WTC11 (cell line): ENCODE results near the gene GRIA4. TPM values are rescaled to one million over a fixed set of nuclear protein-coding genes. Genes with fewer than 3 reads are reported as not detected.

Experiments
- ATAC-seq: fragments of 200-7000 bp; cut with Tn5 transposase; 2 replicates; pipeline ENCODE4 v1.10.0; 2021; ENCODE audit warnings: mild to moderate bottlenecking, moderate library complexity
- CTCF ChIA-PET: fragments of 300-600 bp; sonication (Branson Sonifier 250); formaldehyde crosslinking; loops from one replicate; lab custom pipeline; 2021; ENCODE audit warnings: antibody characterized with exemption; lab: Charles Lee
- POLR2A ChIA-PET: fragments of 350-600 bp; sonication (Branson Sonifier 250); formaldehyde crosslinking; loops from one replicate; lab custom pipeline; 2021; ENCODE audit warnings: antibody characterized with exemption; lab: Charles Lee
- DNase-seq: peaks from one replicate; pipeline ENCODE4 v3.0.0; 2021; ENCODE audit warnings: low spot score
- H3K27ac Mint-ChIP-seq: 2 replicates; pipeline ENCODE4 v1.8.0; 2021; ENCODE audit warnings: mixed read lengths
- H3K27me3 Mint-ChIP-seq: 2 replicates; pipeline ENCODE4 v1.8.0; 2021; ENCODE audit warnings: low read depth, mild to moderate bottlenecking, moderate library complexity, mixed read lengths
- H3K36me3 Mint-ChIP-seq: 2 replicates; pipeline ENCODE4 v1.8.0; 2021; ENCODE audit warnings: mixed read lengths
- H3K4me1 Mint-ChIP-seq: 2 replicates; pipeline ENCODE4 v1.8.0; 2022; ENCODE audit warnings: mixed read lengths
- H3K4me3 Mint-ChIP-seq: 2 replicates; pipeline ENCODE4 v1.8.0; 2021; ENCODE audit warnings: mild to moderate bottlenecking, moderate library complexity, mixed read lengths
- H3K9me3 Mint-ChIP-seq: 2 replicates; pipeline ENCODE4 v1.8.0; 2021; ENCODE audit warnings: mixed read lengths
- AFF4 ChIP-seq: sonication (generic); formaldehyde crosslinking; IDR thresholded peaks from 2 replicates; pipeline ENCODE4 v1.8.1; 2023; ENCODE audit warnings: mild to moderate bottlenecking, missing genetic modification reagents, borderline replicate concordance
- AR ChIP-seq: fragments of 250-450 bp; sonication (Bioruptor Pico); IDR thresholded peaks from 2 replicates; pipeline ENCODE4 v1.9.0; 2021; ENCODE audit warnings: mild to moderate bottlenecking
- ATF3 ChIP-seq: sonication (generic); formaldehyde crosslinking; conservative IDR thresholded peaks from 2 replicates; pipeline ENCODE4 v1.8.1; 2022; ENCODE audit warnings: mild to moderate bottlenecking, missing genetic modification reagents
- ATF6 ChIP-seq: sonication (generic); formaldehyde crosslinking; IDR thresholded peaks from 2 replicates; pipeline ENCODE4 v1.8.1; 2023; ENCODE audit warnings: mild to moderate bottlenecking, missing genetic modification reagents
- CBFB ChIP-seq: sonication (generic); formaldehyde crosslinking; IDR thresholded peaks from 2 replicates; pipeline ENCODE4 v1.8.1; 2022; ENCODE audit warnings: mild to moderate bottlenecking, low read depth, missing genetic modification reagents
- ESRRA ChIP-seq: sonication (generic); formaldehyde crosslinking; IDR thresholded peaks from 2 replicates; pipeline ENCODE4 v1.8.1; 2022; ENCODE audit warnings: mild to moderate bottlenecking, missing genetic modification reagents, borderline replicate concordance
- GTF2I ChIP-seq: fragments of 250-450 bp; sonication (Bioruptor Pico); conservative IDR thresholded peaks from 2 replicates; pipeline ENCODE4 v1.4.0; 2021; ENCODE audit warnings: mild to moderate bottlenecking
- HMGA2 ChIP-seq: fragments of 250-450 bp; sonication (Bioruptor Pico); IDR thresholded peaks from 2 replicates; pipeline ENCODE4 v1.4.0; 2021; ENCODE audit warnings: mild to moderate bottlenecking, moderate library complexity
- IRF2 ChIP-seq: sonication (generic); formaldehyde crosslinking; IDR thresholded peaks from 2 replicates; pipeline ENCODE4 v1.8.0; 2022; ENCODE audit warnings: low read depth, missing genetic modification reagents, borderline replicate concordance
- KAT7 ChIP-seq: sonication (generic); formaldehyde crosslinking; IDR thresholded peaks from 2 replicates; pipeline ENCODE4 v1.8.1; 2023; ENCODE audit warnings: missing genetic modification reagents, mild to moderate bottlenecking, borderline replicate concordance
- NFYB ChIP-seq: sonication (generic); formaldehyde crosslinking; conservative IDR thresholded peaks from 2 replicates; pipeline ENCODE4 v1.8.0; 2022; ENCODE audit warnings: low read depth, missing genetic modification reagents
- TEAD1 ChIP-seq: sonication (generic); formaldehyde crosslinking; IDR thresholded peaks from 2 replicates; pipeline ENCODE4 v1.8.0; 2022; ENCODE audit warnings: mild to moderate bottlenecking, missing genetic modification reagents
- USF2 ChIP-seq: sonication (generic); formaldehyde crosslinking; IDR thresholded peaks from 2 replicates; pipeline ENCODE4 v1.8.1; 2023; ENCODE audit warnings: mild to moderate bottlenecking, missing genetic modification reagents, moderate library complexity
- ZMAT4 ChIP-seq: fragments of 250-450 bp; sonication (Bioruptor Pico); IDR thresholded peaks from 2 replicates; pipeline ENCODE4 v1.9.0; 2021; ENCODE audit warnings: mild to moderate bottlenecking
- ZNF281 ChIP-seq: sonication (generic); formaldehyde crosslinking; IDR thresholded peaks from 2 replicates; pipeline ENCODE4 v1.8.0; 2023; ENCODE audit warnings: mild to moderate bottlenecking, missing genetic modification reagents
- ZNF317 ChIP-seq: sonication (generic); formaldehyde crosslinking; IDR thresholded peaks from 2 replicates; pipeline ENCODE4 v1.8.1; 2023; ENCODE audit warnings: low read depth, mild to moderate bottlenecking, moderate library complexity, missing genetic modification reagents, borderline replicate concordance
- ZNF532 ChIP-seq: fragments of 250-450 bp; sonication (Bioruptor Pico); IDR thresholded peaks from 2 replicates; pipeline ENCODE4 v1.9.0; 2021; ENCODE audit warnings: mild to moderate bottlenecking, borderline replicate concordance
- total RNA-seq: library from RNA; stranded (reverse); gene quantifications from 3 replicates; pipeline ENCODE4 v1.2.3, GENCODE V29; 2021

Gene GRIA4
- total RNA-seq, 1 experiment from 2014 or later: 11.4 TPM

GRCh38 chr11:105757107-105757506 lies 147.2 kb downstream of the GRIA4 start (continued):
- TF ChIP-seq AFF4 (no peak), NFYB (CRISPR knock-in tag) (no peak), IRF2 (CRISPR knock-in tag) (no peak), ESRRA (no peak), CBFB (CRISPR knock-in tag) (no peak), ATF3 (CRISPR knock-in tag) (no peak), USF2 (CRISPR knock-in tag) (no peak), GTF2I (CRISPR knock-in tag) (no peak), HMGA2 (CRISPR knock-in tag) (no peak), ZNF532 (CRISPR knock-in tag) (no peak), KAT7 (CRISPR knock-in tag) (no peak), ZNF317 (CRISPR knock-in tag) (no peak), ZMAT4 (CRISPR knock-in tag) (no peak)

GRCh38 chr11:105763594-105763993 lies 153.7 kb downstream of the GRIA4 start:
- no peak for DNase-seq
- H3K4me3 Mint-ChIP-seq: no peak overlapping the region
- POLR2A ChIA-PET: no interaction called here
- H3K9me3 Mint-ChIP-seq: no peaks in the 10 kb centered on the region
- H3K27me3 Mint-ChIP-seq: no peaks in the 10 kb centered on the region
- H3K4me1 Mint-ChIP-seq: peaks cover 8% of the 10 kb centered on the region
- H3K36me3 Mint-ChIP-seq: no peaks in the 10 kb centered on the region
- H3K27ac Mint-ChIP-seq: no peak overlapping the region
- no peak for ATAC-seq
- CTCF ChIA-PET: no interaction called here
- no peak for TF ChIP-seq ZNF281 (CRISPR knock-in tag)
- TF ChIP-seq AR (CRISPR knock-in tag): no peak
- TF ChIP-seq TEAD1: no peak
- TF ChIP-seq ATF6: no peak
